IgD-negative memory B cell (primary cell): ENCODE data around the gene KRT86. TPM values are rescaled to one million over a fixed set of nuclear protein-coding genes. Genes with fewer than 3 reads are reported as not detected.

ENCODE experiments used
- H3K27ac Mint-ChIP-seq, 3 donors: one replicate each; pipeline ENCODE4 v1.8.0; 2020 to 2022; ENCODE audit warnings: mild to moderate bottlenecking in 3 of 3, mixed read lengths in 3 of 3, moderate library complexity in 1 of 3
- H3K27me3 Mint-ChIP-seq: one replicate; pipeline ENCODE4 v1.8.0; 2021; ENCODE audit warnings: mixed read lengths
- H3K36me3 Mint-ChIP-seq: one replicate; pipeline ENCODE4 v1.8.0; 2020; ENCODE audit warnings: mild to moderate bottlenecking, mixed read lengths
- H3K4me1 Mint-ChIP-seq, 3 donors: one replicate each; pipeline ENCODE4 v1.8.0; 2020 to 2022; ENCODE audit warnings: mixed read lengths in 3 of 3, mild to moderate bottlenecking in 1 of 3
- H3K4me3 Mint-ChIP-seq, 4 donors: one replicate each; pipeline ENCODE4 v1.8.0; 2020 to 2022; ENCODE audit warnings: mild to moderate bottlenecking in 4 of 4, mixed read lengths in 4 of 4, moderate library complexity in 3 of 4
- H3K9me3 Mint-ChIP-seq, 3 donors: one replicate each; pipeline ENCODE4 v1.8.0; 2020 to 2021; ENCODE audit warnings: mixed read lengths in 3 of 3, mild to moderate bottlenecking in 1 of 3
- polyA plus RNA-seq: library from polyadenylated mRNA; unstranded; fragments of 300-500 nt; fragmentation: Illumina TruSeq; gene quantifications from one replicate; pipeline ENCODE4 v1.2.3, GENCODE V29; 2021

KRT86 gene
- polyA plus RNA-seq, 1 donor from 2014 or later, result not detected

GRCh38 chr12:52356762-52357580, 82.5 kb downstream of the KRT86 start:
- H3K9me3 Mint-ChIP-seq, result no peaks in the 10 kb centered on the region
- peaks cover 19% of the 10 kb centered on the region for H3K27me3 Mint-ChIP-seq
- peaks cover 7 to 20% (median 18%) of the 10 kb centered on the region in 3 donors for H3K4me1 Mint-ChIP-seq
- no peak overlapping the region for H3K27ac Mint-ChIP-seq
- no peaks in the 10 kb centered on the region for H3K36me3 Mint-ChIP-seq
- H3K4me3 Mint-ChIP-seq, result no peak overlapping the region

Other genes starting within 250 kb of the KRT86 start
- 9.3 TPM for gene NR4A1, start 223.2 kb upstream of the KRT86 start, polyA plus RNA-seq
- gene ATG101, start 204.7 kb upstream of the KRT86 start, polyA plus RNA-seq, result 25.4 TPM
- gene SMIM41, start 194.9 kb upstream of the KRT86 start, polyA plus RNA-seq, result not detected
- not detected for gene KRT80, start 82.6 kb upstream of the KRT86 start, polyA plus RNA-seq
- not detected for gene KRT7, start 41.4 kb upstream of the KRT86 start, polyA plus RNA-seq
- gene KRT81, start 16.9 kb downstream of the KRT86 start, polyA plus RNA-seq, result not detected
- not detected for gene KRT83, start 46.8 kb downstream of the KRT86 start, polyA plus RNA-seq
- gene KRT85, start 92.8 kb downstream of the KRT86 start, polyA plus RNA-seq, result not detected
- gene KRT84, start 111.0 kb downstream of the KRT86 start, polyA plus RNA-seq, result not detected
- not detected for gene KRT82, start 131.7 kb downstream of the KRT86 start, polyA plus RNA-seq
- gene KRT75, start 159.7 kb downstream of the KRT86 start, polyA plus RNA-seq, result not detected
- not detected for gene KRT6B, start 177.5 kb downstream of the KRT86 start, polyA plus RNA-seq
- gene KRT6C, start 199.2 kb downstream of the KRT86 start, polyA plus RNA-seq, result not detected
- gene KRT6A, start 218.6 kb downstream of the KRT86 start, polyA plus RNA-seq, result not detected
- not detected for gene KRT5, start 245.7 kb downstream of the KRT86 start, polyA plus RNA-seq